Kidney (tissue), 22 donors: ENCODE data around the gene LMAN1. TPM values are rescaled to one million over a fixed set of nuclear protein-coding genes. Genes with fewer than 3 reads are reported as not detected.

Experiments
- DNase-seq, 5 donors: peaks; one replicate each; pipeline ENCODE4 v3.0.0-alpha.2; 2013 to 2020
- FAIRE-seq: peaks from 2 replicates; lab custom pipeline; 2012; peaks lifted over from hg19 to GRCh38; lab: Jason Lieb, UNC
- H3K27ac ChIP-seq, 2 donors: one replicate each; pipeline ENCODE4 v1.7.0; 2013; ENCODE audit warnings: low read depth in 2 of 2, low read length in 2 of 2, inconsistent platforms in 1 of 2
- H3K27me3 ChIP-seq: one replicate; pipeline ENCODE4 v1.7.1; 2013; ENCODE audit warnings: low read length, inconsistent platforms; ENCODE audit not compliant: control insufficient read depth, insufficient read depth
- H3K36me3 ChIP-seq, 3 donors: one replicate each; pipeline versions ENCODE4 v1.7.0 to v1.7.1; 2013; ENCODE audit warnings: low read length in 3 of 3, control low read depth in 1 of 3, inconsistent platforms in 1 of 3; ENCODE audit not compliant: insufficient read depth in 3 of 3, control insufficient read depth in 2 of 3
- H3K4me1 ChIP-seq, 3 donors: one replicate each; pipeline versions ENCODE4 v1.7.0 to v1.7.1; 2013; ENCODE audit warnings: low read length in 3 of 3, inconsistent platforms in 1 of 3, low read depth in 1 of 3; ENCODE audit not compliant: control insufficient read depth in 2 of 3, insufficient read depth in 2 of 3
- H3K4me3 ChIP-seq, 3 donors: one replicate each; pipeline versions ENCODE4 v1.7.0 to v1.8.1; 2013; ENCODE audit warnings: low read length in 3 of 3, control low read depth in 1 of 3, inconsistent platforms in 1 of 3
- H3K9ac ChIP-seq, 3 donors: one replicate each; pipeline versions ENCODE4 v1.7.0 to v1.7.1; 2013; ENCODE audit warnings: low read length in 3 of 3, control low read depth in 1 of 3, inconsistent platforms in 1 of 3
- H3K9me3 ChIP-seq, 3 donors: one replicate each; pipeline versions ENCODE4 v1.7.0 to v1.7.1; 2013; ENCODE audit warnings: low read length in 3 of 3, control low read depth in 1 of 3, inconsistent platforms in 1 of 3; ENCODE audit not compliant: control insufficient read depth in 2 of 3, insufficient read depth in 1 of 3
- intact Hi-C: fragments of 100-400 bp; cut with DNase I; formaldehyde crosslinking; loops from one replicate; pipeline ENCODE4 v1.11.1; 2022
- long read RNA-seq, 10 donors: library from polyadenylated mRNA in 1 of 10; unstranded in 1 of 10; transcript quantifications; one replicate each; pipeline ENCODE4 v2.0.0 and lab custom pipeline, GENCODE V29; 2021 to 2026
- polyA plus RNA-seq: library from polyadenylated mRNA; stranded (reverse); fragments of 350-450 nt; fragmentation: Illumina TruSeq; extraction: RNeasy Lipid Tissue Mini Kit (QIAGEN cat#74804); gene quantifications from one replicate; pipeline ENCODE4 v1.2.3, GENCODE V29; 2014; ENCODE audit warnings: low read depth, low replicate concordance; ENCODE audit not compliant: insufficient read depth
- total RNA-seq: library from RNA; stranded (reverse); fragmentation: NEBNext Ultra II Directional; extraction: Animal tissue kit (Norgen Biotek cat#: 25700); gene quantifications from one replicate; pipeline ENCODE4 v1.2.1, GENCODE V29; 2021
- TF ChIP-seq, protein P1 (sequence below): IDR thresholded peaks from 3 replicates; pipeline ENCODE4 v1.5.1; 2012; ENCODE audit warnings: mild to moderate bottlenecking, moderate library complexity, borderline replicate concordance; ENCODE audit not compliant: insufficient read depth; ENCODE audit errors: extremely low read depth
- donor health status: control.
- donor health status: control.
- donor health status: control.
- donor health status: control.
- donor health status: control.
- donor health status: DM: yes; HTN: yes; CAD: no.
- donor health status: Normal renal cell carcinoma (clear cell type).

LMAN1 gene, protein sequence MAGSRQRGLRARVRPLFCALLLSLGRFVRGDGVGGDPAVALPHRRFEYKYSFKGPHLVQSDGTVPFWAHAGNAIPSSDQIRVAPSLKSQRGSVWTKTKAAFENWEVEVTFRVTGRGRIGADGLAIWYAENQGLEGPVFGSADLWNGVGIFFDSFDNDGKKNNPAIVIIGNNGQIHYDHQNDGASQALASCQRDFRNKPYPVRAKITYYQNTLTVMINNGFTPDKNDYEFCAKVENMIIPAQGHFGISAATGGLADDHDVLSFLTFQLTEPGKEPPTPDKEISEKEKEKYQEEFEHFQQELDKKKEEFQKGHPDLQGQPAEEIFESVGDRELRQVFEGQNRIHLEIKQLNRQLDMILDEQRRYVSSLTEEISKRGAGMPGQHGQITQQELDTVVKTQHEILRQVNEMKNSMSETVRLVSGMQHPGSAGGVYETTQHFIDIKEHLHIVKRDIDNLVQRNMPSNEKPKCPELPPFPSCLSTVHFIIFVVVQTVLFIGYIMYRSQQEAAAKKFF
- total RNA-seq (78.8 TPM), polyA plus RNA-seq (31.6 TPM)
- long read RNA-seq, donor 1, full-length matches to known transcripts, result 7 of 24 reads
- long read RNA-seq, donor 1, partial matches to known transcripts, result 17 of 24 reads
- long read RNA-seq, donor 1, other reads (novel, unspliced or antisense), result 0 of 24 reads
- long read RNA-seq, donor 2, full-length matches to known transcripts, result 8 of 27 reads
- long read RNA-seq, donor 2, partial matches to known transcripts, result 19 of 27 reads
- long read RNA-seq, donor 2, other reads (novel, unspliced or antisense), result 0 of 27 reads
- long read RNA-seq, donor 3, full-length matches to known transcripts, result 11 of 44 reads
- long read RNA-seq, donor 3, partial matches to known transcripts, result 33 of 44 reads
- long read RNA-seq, donor 3, other reads (novel, unspliced or antisense), result 0 of 44 reads
- long read RNA-seq, donor 4, full-length matches to known transcripts, result 15 of 25 reads
- long read RNA-seq, donor 4, partial matches to known transcripts, result 10 of 25 reads
- long read RNA-seq, donor 4, other reads (novel, unspliced or antisense), result 0 of 25 reads
- long read RNA-seq, donor 5, full-length matches to known transcripts, result 2 of 2 reads
- long read RNA-seq, donor 5, partial matches to known transcripts, result 0 of 2 reads
- long read RNA-seq, donor 5, other reads (novel, unspliced or antisense), result 0 of 2 reads
- long read RNA-seq, donor 6, full-length matches to known transcripts, result 8 of 35 reads
- long read RNA-seq, donor 6, partial matches to known transcripts, result 27 of 35 reads
- long read RNA-seq, donor 6, other reads (novel, unspliced or antisense), result 0 of 35 reads
- long read RNA-seq, donor 7, full-length matches to known transcripts, result 42 of 67 reads
- long read RNA-seq, donor 7, partial matches to known transcripts, result 21 of 67 reads
- long read RNA-seq, donor 7, other reads (novel, unspliced or antisense), result 4 of 67 reads
- long read RNA-seq, donor 8, full-length matches to known transcripts, result 7 of 26 reads
- long read RNA-seq, donor 8, partial matches to known transcripts, result 19 of 26 reads
- long read RNA-seq, donor 8, other reads (novel, unspliced or antisense), result 0 of 26 reads
- long read RNA-seq, donor 9, full-length matches to known transcripts, result 5 of 5 reads
- long read RNA-seq, donor 9, partial matches to known transcripts, result 0 of 5 reads
- long read RNA-seq, donor 9, other reads (novel, unspliced or antisense), result 0 of 5 reads
- long read RNA-seq, donor 10, full-length matches to known transcripts, result 10 of 22 reads
- long read RNA-seq, donor 10, partial matches to known transcripts, result 12 of 22 reads
- long read RNA-seq, donor 10, other reads (novel, unspliced or antisense), result 0 of 22 reads

DNA sequence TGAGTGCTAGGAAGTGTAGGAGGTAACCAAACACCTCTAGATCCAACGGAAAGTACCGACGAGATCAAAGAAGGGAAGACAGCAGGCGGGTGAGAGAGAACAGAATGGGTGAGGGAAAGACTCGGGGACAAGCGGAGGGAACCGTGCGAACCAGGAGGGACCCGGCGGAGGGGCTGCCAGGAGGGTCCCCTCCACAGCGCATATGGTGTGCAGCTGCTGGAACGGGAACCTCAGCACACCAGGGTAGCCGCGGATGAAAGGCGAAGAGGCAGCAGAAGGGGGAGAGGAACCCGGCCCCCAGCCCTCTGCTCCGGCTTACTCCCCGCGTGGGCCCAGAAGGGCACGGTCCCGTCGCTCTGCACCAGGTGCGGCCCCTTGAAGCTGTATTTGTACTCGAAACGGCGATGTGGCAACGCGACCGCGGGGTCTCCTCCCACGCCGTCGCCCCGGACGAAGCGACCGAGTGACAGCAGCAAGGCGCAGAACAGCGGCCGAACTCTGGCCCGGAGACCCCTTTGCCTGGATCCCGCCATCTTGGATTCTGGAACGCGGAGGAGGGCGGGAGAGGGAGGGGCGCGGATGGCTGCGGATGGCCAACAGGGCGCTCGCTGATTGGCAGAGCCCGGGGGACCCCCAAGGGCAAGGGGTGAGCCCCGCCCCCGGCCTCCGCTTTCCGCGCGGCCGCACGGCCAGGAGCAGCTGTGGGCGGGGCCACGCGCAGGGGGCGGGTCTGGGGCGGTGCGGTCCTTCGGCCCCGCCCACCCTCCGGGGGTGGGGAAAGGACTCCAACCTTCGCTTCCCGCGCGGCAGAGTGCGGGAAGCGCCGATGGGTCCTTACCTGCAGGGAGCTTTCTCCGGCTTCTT lies at the start of gene LMAN1:
TSS of gene LMAN1 (minus strand) at position 554 of the 864 bp plus-strand sequence. CDS start at position 533, 21 bp downstream.
- Histone ChIP-seq H3K4me3 (peak within 1 kb of the TSS; percentile 73 to 91 (median 85)), H3K9ac (peak within 1 kb of the TSS; percentile 79 to 93 (median 83)), H3K36me3 (peaks cover 0 to 8% (median 4%) of the 10 kb centered on the region in 3 donors), H3K4me1 (peaks cover 0 to 3% (median 0%) of the 10 kb centered on the region in 3 donors), H3K9me3 (no peaks in the 10 kb centered on the region), H3K27me3 (no peaks in the 10 kb centered on the region), H3K27ac (peak within 1 kb of the TSS; percentile 71 to 89)
- DNase-seq, result peak; percentile 96 to 99 (median 98)
- no peak for FAIRE-seq
- TF ChIP-seq, protein P1, sequence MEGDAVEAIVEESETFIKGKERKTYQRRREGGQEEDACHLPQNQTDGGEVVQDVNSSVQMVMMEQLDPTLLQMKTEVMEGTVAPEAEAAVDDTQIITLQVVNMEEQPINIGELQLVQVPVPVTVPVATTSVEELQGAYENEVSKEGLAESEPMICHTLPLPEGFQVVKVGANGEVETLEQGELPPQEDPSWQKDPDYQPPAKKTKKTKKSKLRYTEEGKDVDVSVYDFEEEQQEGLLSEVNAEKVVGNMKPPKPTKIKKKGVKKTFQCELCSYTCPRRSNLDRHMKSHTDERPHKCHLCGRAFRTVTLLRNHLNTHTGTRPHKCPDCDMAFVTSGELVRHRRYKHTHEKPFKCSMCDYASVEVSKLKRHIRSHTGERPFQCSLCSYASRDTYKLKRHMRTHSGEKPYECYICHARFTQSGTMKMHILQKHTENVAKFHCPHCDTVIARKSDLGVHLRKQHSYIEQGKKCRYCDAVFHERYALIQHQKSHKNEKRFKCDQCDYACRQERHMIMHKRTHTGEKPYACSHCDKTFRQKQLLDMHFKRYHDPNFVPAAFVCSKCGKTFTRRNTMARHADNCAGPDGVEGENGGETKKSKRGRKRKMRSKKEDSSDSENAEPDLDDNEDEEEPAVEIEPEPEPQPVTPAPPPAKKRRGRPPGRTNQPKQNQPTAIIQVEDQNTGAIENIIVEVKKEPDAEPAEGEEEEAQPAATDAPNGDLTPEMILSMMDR, result no peak
- intact Hi-C loops, result no loop called here

DNA sequence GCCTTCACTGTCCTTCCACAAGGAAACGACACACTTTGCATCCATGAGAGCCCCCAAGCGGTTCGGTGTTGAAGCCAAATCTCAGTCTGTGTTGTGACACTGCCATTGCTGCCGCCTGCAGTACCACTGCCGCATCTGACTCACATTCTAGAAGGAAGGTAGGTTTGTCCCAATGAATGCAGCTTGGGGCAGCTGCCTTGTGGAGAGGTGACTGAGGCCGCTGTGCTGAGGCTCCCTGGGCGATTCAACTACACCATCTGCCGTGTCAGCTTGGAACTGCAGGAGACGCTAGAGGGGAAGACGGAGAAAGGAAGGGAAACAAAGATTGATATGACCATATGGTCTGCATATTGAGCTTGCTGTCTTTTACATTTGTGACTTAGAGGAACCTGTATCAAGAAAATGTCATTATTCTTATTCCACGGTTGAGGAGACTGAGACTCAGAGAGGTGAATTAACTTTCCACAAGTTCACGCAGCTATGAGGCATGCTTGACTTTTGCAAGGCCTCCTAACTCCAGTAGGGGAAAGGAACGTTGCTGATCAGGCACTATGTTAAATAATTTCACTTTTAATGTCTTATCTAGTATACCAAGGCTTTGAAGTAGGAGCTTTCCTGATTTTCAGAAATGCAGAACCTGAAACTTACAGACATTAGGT lies 43.5 kb upstream of the LMAN1 start:
- H3K36me3 ChIP-seq, result no peaks in the 10 kb centered on the region
- peak; percentile 84 to 95 (median 91) for DNase-seq
- H3K4me1 ChIP-seq, result no peaks in the 10 kb centered on the region
- no peaks in the 10 kb centered on the region for H3K27me3 ChIP-seq
- no peak overlapping the region for H3K4me3 ChIP-seq
- FAIRE-seq, result peak; percentile 70
- H3K9me3 ChIP-seq, result no peaks in the 10 kb centered on the region
- no peak overlapping the region for H3K27ac ChIP-seq
- TF ChIP-seq, protein P1, result peak; percentile 87
- H3K9ac ChIP-seq, result no peak overlapping the region
- intact Hi-C loops, result no loop called here
